GM11168 (cell line): ENCODE data around the gene ZNF423.

Experiments
- in situ Hi-C: fragments of 300-500 bp; cut with MboI; formaldehyde crosslinking; loops from one replicate; pipeline ENCODE4 v1.12.0; 2022; ENCODE audit warnings: low sequenced_read_pairs; ENCODE audit not compliant: unreplicated experiment

Gene ZNF423

DNA sequence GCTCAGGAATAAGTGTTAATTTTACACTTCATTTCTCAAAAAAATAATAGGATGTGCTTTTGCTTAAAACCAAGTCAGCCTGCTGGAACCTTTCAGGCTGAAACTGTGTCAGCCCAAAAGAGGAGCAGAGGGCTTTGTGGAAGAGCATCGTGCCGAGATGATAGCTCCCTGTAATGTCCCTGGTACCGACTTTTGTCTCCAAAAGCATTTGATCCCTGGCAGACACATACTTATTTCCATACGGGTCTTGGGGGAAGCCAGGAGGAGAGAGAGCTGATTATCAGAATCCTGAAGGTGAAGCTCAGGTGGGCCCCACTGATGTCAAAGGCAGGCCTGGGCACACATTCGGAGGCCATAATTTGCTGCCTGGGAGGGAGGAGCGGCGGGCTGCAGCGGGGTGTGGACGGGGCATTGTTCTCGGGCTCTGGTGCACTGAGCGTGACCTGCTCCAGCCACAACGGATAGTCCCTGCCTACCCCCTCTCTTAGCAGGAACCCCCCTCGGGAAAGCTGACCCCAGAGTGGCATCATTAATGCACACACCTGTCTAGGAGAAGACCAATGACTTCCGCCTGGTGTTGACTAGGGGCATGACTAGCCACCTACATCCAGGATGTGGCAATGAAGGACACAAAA, 326.4 kb downstream of the ZNF423 start:
- in situ Hi-C loops = no loop called here

DNA sequence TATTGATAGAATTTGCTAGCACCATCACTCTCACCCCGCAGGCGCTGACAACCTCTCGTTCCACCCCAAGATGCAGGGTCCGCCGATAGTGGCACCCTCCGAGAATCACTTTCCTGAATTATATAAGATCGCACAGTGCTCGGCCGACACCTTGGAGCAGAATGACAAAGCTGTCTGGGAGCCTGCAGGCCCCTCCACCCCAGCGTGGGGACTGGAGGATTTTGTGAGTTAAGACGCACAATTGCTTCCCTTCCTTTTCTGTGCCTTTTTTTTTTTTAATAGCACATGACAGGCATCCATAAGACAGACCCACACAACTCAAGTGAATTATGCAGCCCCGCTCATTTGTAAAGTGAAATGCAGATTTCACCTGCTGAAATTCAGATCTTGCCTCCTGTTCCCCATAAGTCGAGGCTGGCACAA, 327.0 kb downstream of the ZNF423 start:
- in situ Hi-C loops = no loop called here

DNA sequence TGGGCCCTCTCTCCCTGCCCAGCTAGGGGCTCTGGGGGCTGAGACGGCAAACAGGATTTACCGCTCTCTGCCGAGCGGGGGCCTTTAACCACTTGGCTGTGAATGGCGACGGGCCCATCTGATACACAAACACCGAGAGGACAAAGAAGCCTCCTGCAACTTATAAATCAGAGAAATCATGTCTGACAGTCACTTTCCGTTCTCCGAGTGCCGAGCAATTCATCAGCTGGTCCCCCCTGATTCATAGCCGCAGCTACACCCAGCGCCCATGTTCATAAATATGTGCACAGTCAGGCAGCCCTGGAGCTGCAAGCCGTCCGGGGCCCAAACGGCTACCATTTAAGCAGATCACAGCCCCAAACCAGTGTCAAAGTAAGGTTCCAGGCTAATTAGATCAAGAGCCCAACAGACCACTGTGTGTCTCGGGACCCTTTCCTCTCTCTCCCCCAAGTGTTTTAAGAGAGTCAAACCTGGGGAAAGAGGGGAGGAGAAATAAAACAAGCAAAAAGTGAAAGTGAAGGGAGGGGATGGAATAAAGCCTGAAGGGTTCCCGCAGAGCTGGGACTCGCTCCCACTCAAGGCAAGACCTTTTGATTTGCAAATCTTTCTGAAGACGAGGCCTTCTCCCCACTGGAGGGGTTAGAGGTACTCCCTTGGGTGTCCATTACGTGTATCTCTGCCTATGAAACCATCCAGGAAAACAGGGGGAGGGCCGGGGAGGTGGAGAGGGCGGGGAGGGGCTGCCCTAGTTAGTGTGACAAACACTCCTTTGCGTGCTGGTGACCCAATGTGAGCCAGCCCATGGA, 327.6 kb downstream of the ZNF423 start:
- in situ Hi-C loops = no loop called here

DNA sequence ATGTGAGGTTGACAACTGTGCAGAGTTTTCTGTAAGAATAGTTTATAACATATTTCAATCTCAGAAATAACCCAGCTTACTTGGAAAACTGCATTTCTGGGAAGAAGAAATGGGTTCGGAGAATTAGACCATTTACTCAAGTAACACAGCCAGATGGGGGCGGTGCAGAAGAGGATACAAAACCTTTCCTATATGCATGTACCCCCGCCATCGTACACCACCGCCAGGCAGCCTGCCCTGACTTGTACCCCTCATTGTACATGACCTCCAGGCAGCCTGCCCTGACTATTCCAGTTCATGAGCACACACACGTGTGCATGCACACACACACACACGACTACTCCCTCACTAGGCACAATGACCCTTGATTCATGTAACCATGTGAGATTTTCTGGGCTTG, 328.3 kb downstream of the ZNF423 start:
- in situ Hi-C loops = no loop called here

DNA sequence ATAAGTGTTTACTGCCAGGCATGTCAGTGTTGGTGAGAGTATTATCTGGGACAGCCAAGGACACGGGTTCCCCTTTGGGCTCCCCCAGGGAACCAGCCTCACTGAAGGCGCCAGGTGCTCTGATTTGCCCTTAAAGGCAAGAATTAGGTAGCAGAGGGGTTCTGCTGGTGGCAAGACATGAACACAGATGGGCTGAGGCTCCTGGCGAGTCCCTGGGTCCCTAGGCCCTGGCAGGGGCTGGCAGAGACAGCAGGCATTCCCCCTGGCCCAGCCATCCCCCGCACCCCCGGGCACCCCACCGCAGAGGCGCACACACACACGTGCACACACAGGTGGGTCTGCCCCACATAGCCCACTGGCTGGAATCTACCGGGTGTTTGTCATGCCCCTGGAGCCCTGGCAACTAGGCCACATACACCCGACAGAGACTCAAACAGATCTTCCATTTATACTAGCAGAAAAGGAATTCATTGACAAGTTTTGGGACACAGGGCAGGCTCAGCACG, 329.0 kb downstream of the ZNF423 start:
- in situ Hi-C loops = no loop called here

DNA sequence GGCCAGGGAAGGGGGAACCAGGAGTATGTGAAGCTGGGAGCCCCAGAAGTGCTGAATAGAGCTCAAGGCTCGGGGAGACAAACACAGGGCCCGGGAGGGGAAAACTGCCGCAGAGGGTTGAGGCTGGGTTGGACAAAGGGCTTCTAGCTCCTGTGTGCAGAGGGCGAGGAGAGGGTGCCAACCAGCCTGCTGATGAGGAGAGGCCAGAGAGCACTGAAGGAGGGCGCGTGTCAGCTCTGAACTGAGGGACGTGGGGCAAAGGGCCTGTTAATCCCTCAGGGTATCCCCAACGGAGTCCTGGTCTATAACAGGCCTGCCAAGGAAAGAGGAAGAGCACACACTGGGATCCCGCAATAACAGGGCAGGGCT, 331.0 kb downstream of the ZNF423 start:
- in situ Hi-C loops = no loop called here

DNA sequence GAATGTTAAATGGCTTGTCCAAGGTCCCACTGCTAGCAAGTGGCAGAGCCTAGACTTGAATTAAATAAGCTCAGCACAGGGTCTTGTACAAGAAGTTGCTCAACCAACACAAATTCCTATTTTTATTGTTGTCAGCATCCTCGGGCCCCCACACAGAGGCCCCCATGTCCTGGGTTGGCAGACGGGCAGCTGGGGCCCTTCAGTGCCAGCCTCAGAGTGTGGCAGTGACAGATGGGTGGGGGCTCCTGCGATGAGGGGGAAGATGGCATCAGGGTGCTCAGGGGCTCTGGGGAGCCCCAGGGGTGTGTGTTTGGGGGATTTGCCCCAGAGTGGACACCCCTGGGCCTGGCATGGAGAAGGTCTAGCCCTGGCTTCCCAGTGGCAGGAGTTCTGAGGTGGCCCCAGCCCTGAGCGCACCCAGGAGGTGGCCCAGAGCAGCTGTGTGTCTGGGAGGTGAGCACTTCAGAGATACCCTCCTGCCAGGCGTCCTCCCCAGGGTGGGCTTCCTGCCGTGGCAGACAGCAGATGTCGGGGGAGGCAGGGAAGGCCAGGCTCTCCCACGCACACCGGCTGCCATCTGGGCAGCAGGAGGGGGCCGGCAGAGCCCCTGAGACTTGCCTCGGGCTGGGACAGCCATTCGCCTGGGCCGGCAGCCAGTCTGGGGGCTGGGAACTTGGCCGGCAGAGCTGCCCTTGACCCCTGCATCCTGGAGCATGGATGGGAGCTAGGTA, 331.5 kb downstream of the ZNF423 start:
- in situ Hi-C loops = no loop called here

DNA sequence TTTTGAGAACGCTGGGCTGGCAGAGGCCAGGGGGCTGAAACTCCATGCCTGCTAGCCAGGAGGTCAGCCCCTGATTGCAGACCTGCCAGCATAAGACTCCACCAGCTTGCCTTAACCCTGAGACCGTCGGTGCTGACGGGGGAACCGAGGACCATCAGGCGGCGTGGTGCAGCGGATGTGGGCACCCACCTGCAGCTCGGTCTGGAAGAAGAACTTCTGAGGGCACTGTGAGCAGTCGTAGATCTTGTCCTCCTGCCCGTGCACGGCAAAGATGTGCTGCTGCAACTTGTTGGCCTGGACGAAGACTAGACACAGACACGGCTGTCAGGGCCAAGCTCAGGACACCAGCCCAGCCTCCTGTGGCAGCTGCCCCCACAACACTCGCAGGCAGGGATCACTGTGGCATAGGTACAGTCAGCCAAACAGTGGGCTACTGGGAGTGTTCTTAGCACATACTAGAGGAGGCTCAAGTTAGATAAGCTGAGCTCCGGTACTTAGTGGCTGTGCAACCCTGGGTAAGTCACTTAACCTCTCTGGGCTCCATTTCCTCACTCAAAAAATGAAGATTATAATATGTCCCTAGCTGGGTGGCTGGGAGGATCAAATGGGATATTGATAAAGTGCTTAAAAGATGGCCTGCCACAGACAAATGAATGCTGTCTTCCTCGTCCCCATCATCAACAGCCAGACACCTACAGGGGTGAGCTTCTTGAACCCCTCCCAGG, 332.3 kb downstream of the ZNF423 start:
- in situ Hi-C loops = no loop called here

DNA sequence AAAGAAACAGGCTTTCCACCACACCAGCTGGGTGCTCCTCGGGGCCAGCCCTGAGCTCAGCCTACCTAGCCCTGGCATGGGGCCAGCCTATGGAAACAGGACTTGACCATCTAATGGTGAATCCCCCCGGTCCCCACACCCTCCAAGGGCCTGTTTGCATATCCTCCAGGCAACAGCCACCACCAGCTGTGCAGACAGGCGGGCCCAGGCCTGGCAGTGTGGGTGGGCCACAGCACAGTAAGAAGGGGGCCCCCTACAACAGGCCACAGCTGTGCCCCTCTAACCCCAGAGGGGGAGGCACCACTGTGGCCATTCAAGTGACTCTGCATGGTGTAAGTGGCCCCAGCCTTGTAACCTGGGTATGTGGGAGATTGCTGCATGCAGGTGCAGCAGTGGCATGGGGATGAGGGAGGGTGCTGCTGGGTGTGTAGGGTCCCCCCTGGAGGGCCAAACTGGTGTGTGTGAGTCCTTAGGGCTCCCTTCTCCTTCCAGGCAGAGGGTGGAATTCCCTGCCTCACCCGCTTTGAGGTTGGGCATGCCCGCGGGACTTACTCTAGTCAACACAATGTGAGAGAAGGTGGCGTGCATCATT, 334.1 kb downstream of the ZNF423 start:
- in situ Hi-C loops = no loop called here

DNA sequence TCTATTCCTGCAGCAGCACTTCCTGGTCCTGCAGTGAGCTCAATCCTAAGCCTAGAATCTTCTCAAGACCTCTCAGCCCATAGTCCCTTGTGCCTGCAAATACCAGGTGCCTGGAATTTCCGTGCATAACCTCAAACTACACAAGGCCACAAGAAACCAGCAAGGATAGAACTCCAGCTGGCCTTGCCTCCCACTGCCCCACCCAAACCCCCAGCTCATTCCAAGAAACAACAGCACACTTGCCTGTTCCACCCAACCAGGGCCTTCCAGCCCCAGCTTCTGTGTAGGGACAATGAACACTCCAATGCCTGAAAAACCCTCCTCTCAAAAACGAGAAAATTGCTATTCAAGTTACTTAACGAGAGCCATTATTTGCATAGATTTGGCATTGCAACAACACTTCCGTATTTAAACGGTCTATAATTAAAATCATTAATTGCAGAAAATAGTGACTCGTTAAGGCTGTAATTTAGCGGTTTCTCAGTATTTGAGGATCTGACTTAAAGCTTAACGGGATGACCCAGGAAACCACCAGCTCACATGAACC, 335.3 kb downstream of the ZNF423 start:
- in situ Hi-C loops = no loop called here

DNA sequence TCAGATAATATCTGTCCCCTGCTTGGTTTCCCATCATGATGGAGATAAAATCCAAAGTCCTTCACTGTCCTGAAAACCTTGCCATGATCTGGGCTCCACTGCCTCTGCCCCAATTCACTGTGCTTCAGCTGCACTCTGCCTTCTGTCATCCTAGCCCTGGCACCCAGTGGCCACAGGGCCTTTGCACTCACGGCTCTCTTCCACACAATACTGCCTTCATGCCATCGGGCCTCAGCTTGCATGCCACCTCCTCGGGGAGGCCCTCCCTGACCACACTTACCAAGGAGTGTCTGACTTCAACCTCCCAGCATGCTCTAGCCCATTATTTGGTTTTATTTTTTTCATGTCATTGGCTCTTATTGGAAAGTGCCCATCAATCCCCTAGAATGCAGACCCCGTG, 336.2 kb downstream of the ZNF423 start:
- in situ Hi-C loops = no loop called here

DNA sequence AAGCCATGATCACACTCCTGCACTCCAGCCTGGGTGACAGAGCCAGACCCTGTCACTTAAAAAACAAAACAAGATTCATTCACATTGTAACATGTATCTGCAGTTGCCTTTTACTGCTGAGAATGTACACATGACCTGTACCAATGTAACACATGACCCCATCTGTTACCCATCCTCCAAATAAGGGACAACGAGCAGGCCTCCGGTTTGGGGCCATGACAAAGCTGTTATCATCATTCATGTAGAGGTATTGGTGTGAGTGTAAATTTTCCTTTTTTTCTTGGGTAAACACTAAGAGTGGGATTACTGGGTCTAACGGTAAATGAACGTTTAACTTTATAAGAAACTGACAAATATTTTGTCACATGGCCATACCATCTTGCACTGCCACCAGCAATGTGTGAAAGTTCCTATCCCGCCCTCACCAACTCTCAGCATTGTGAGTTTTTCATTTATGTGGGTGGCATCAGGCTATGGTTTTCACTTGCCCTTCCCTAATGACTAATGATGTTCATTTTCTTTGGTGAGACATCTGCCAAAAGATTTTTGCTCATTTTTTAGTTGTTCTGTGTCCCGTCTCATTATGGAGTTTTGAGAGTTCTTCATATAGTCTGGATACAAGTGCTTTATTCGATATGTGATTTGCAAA, 336.8 kb downstream of the ZNF423 start:
- in situ Hi-C loops = no loop called here

DNA sequence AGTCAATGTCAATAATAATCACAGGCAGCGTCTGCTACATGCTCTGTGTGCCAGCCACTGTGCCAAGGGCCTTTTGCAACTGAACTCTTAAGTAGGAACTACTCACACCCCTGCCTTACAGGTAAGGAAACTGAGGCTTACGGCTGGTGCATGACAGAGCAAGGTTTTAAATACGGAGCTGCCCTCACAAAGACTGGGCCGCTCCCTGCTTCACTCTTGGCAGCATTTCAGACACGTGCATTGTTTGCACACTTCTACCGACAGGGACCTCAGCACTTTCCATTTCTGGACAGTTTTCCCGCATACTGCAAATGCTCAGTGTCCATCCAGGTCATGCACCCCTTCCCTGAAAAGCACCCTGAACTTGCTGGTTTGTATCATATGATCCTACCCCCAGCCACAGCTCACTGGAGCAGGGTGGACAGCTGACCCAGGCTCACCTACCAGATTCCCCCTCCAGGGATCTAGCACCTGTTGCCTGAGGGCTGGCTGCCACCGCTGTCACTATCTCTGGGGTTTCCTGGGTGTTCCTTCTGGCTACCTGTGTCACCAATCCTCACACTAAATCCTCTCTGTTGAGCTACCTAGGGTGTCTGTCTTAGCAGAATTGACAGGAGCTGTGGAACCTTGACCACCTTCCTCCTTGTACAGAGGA, 339.4 kb downstream of the ZNF423 start:
- in situ Hi-C loops = no loop called here

DNA sequence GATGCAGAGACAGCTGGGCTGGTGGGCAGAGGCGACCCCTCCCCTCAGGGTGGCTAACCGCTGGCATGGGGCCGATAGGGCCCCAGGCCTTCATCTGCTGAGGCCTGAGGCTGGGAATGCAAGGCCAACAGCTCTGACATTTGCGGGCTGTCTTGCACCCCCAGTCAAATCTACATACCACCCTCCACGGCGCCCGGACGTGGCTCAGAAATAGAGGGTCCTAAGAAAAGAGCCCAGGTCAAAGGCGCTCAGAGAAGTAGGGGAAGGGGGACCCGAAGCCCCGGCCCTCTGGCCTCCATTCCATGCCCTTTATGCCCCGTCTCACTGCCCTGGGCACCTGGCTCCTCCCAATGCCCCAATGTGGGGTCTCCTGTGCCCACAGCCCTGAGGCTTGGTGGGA, 340.1 kb downstream of the ZNF423 start:
- in situ Hi-C loops = no loop called here

DNA sequence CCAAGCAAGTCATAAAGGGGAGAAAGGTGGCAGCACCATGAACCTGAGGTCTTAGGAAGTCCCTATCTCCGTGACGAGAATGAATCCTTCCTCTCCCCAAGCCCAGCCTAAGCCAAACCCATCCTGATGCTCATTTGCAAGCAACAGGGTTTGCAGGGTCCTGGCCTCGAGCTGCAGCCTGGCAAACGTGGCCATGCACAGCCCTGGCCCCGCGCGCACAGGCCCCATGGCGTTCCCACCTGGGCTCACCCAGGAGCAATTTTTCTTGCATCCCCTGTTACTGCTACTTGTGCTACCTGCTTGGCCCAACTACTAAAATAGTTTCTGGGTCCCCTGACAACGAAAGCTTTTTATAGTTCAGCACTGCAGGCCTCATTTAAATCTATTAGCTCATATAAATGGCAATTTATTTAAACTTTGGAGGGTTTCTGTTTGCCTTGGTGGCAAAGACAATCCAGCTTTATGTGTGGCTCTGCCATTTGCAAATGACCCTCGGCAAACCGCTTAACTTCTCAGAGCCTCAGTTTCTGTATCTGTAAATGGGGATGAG, 340.8 kb downstream of the ZNF423 start:
- in situ Hi-C loops = no loop called here

DNA sequence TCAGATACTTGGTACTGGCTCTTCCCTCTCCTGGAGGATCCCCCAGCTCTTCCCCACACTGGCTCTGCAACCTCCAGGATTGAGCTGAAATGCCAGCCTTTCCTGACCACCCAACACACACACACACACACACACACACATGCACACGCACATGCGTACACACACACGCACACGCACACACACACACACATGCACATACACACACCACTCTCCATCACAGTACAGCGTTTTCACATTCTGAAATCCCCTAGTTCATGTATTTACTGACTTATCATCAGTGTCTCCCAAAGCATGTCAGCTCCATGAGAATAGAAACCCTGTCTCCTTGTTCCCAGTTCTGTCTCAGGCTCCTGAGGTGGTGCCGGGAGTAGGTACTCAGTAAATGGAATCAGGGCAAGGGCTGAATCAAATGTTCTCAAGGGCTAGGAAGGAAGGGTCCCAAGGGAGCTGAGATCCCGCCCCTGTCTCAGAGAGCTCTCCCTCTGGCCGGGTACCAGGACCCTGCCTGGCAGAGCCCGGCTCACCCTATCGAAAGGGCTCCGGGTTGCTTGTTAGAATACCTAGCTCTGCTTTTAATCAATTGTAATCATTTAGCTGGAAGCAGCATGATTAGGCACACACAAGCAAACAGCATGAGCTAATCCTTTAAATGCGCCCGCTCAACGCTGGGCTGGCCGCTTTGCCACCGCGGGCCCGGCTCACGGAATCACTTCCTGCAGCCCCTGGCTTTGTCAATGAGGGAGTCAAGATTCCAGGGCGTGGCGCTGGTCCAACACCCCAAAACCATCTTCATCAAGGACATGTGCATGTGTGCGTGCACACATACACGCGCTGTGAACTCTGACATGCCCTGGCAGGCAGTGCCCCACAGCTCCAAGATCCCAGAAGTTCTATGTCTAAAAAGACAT, 341.6 kb downstream of the ZNF423 start:
- in situ Hi-C loops = no loop called here

DNA sequence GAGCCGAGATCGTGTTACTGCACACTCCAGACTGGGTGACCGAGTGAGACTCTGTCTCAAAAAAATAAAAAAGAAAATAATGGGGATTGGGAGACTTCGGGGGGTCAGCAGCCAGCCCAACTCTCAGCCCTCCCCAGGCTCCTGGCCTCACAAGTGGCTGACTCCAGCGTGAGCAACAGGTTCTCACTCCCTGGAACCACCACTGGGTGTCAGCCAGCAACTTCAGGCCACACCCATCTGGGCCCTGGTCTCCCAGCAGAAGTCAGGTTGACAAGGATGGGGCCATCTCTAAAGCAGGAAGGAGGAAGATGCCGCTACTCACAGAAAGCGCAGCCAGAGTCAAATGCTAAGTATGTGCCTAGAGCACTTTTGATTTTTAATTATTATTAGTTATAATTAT, 342.9 kb downstream of the ZNF423 start:
- in situ Hi-C loops = no loop called here
